ENCODE data around the gene MAP2K5.

GRCh38 chr15:67778968-67779548 lies 236.6 kb downstream of the MAP2K5 start:
- TF ChIP-seq CTCF (IDR thresholded peaks at IDR 0.05) = no peak
- TF ChIP-seq POLR2A (IDR thresholded peaks at IDR 0.05) = no peak
